GM21526 (cell line): ENCODE data around the gene NECTIN2.
"Not testable (repeated sequence)": the region's sequence is repeated elsewhere in the genome, so short reads cannot be mapped to it uniquely, and the experiment has no call there.

Source experiments
- ATAC-seq: cut with Tn5 transposase; IDR thresholded peaks from one replicate; pipeline ENCODE4 v1.9.1; 2021; ENCODE audit warnings: moderate library complexity; ENCODE audit not compliant: unreplicated experiment, low FRiP score

NECTIN2 gene

DNA sequence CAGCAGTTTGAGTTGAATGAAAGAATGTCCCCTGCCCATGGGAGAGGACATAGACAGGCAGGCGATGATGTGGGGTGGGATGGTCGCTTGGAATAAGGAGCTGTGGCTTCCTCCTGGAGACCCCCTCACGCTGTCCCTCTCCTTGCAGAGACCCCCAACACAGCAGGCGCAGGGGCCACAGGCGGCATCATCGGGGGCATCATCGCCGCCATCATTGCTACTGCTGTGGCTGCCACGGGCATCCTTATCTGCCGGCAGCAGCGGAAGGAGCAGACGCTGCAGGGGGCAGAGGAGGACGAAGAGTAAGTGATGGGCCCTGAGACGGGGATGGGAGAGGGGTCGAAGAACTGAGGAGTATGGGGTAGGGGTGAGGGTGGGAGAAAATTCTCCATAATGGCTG is 36.0 kb downstream of the NECTIN2 start:
- ATAC-seq, result no peak

DNA sequence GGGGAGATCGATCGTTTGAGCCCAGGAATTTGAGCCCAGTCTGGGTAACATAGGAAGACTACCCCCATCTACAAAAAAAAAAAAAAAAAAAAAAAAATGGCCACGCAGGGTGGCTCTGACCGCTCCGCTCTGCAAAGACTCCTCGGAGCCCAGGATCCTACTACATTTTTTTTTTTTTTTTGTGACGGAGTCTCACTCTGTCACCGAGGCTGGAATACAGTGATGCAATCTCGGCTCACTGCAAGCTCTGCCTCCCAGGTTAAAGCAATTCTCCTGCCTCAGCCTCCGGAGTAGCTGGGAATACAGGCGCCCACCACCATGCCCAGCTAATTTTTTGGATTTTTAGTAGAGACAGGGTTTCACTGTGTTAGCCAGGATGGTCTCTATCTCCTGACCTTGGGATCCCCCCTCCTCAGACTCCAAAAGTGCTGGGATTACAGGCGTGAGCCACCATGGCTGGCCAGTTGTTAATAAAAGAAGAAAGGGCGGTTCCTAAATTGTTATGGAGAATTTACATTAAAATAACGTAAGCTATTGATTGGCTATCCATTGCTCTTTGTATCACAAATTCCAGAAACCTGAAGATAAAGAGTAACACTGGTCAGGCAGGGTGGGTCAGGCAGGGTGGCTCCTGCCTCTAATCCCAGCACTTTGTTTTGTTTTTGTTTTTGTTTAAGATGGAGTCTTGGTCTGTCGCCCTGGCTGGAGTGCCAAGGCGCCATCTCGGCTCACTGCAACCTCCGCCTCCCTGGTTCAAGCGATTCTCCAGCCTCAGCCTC is 36.7 kb downstream of the NECTIN2 start:
- not testable (repeated sequence) for ATAC-seq

GRCh38 chr19:44883922-44884321 is 37.8 kb downstream of the NECTIN2 start:
- no peak for ATAC-seq

DNA sequence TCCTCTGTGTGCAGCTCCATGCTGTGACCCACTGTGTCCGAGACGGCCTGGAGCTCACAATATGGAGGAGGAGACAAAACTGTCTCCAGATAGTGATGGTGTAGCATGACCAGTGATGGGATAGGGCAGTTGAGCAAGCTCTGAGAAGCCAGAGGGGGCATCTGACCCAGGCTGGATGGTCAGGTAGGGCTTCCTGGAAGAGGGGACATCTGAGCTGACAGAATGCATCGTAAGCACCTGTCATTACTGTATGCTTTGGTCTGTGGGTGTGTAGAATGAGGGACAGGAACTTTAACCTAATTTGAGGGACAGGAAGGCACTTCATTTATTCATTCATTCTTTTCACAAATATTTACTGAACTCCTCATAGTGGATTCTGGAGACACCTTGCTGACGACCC is 38.5 kb downstream of the NECTIN2 start:
- no peak for ATAC-seq

GRCh38 chr19:44886141-44886540 is 40.0 kb downstream of the NECTIN2 start:
- no peak for ATAC-seq

GRCh38 chr19:44887648-44888047 is 41.6 kb downstream of the NECTIN2 start:
- ATAC-seq, result no peak

GRCh38 chr19:44888335-44888734 is 42.2 kb downstream of the NECTIN2 start:
- ATAC-seq, result not testable (repeated sequence)

GRCh38 chr19:44889830-44890365 is 43.8 kb downstream of the NECTIN2 start:
- no peak for ATAC-seq

- ATAC-seq, result peak; percentile 81
Measured at GRCh38 chr19:44890366-44891015, 44.4 kb downstream of the NECTIN2 start.

GRCh38 chr19:44891016-44891882 is 45.2 kb downstream of the NECTIN2 start, which contains the start of gene TOMM40:
TSS of gene TOMM40 (plus strand) at chr19:44891254. CDS start at chr19:44891416, 162 bp downstream.
- peak; percentile 55 for ATAC-seq

DNA sequence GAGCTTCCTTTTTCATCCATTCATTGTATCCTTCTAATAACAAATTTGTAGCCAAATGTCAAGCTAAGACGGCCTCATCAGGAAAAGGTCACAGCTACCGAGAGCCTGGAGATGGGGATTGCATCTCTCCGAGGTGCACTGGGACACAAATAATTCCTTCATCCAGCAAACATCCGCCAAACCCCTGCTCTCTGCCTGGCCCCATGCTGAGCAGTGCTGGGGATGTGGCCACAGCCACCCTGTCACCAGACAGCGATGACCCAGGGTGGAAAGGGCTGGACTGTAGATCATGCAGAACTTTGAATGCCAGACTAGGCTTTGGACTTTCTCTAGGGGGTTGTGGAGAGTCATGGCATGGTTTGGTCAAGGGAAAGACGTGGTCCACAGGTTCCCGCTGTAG is 46.8 kb downstream of the NECTIN2 start:
- no peak for ATAC-seq

DNA sequence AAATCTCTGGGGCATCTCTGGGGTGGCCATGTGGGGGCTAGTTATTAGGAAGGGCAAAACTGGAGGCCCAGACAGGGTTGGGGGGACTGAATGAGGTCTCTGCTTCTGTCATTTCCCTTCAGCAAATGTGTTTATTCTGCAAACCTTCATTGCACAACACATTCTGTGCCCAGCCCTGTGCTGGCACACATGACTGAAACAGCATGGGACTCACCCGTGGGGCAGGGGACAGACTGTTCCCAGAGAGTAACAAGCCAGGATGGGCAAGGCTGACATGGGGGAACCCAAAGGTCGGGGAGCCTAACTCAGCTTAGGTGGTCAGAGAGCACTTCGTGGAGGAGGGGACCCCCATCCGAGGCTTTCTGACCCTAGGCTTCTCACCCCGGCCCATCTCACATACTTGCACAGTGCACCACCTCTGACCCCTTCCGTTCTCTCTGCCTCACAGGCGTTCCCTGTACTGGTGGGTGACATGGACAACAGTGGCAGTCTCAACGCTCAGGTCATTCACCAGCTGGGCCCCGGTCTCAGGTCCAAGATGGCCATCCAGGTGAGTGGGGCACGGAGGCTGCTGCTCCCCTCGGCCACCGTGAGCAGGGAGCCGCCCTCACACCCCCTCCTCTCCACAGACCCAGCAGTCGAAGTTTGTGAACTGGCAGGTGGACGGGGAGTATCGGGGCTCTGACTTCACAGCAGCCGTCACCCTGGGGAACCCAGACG is 47.4 kb downstream of the NECTIN2 start:
- no peak for ATAC-seq

- no peak for ATAC-seq
Measured at GRCh38 chr19:44894052-44894400, 47.9 kb downstream of the NECTIN2 start.

DNA sequence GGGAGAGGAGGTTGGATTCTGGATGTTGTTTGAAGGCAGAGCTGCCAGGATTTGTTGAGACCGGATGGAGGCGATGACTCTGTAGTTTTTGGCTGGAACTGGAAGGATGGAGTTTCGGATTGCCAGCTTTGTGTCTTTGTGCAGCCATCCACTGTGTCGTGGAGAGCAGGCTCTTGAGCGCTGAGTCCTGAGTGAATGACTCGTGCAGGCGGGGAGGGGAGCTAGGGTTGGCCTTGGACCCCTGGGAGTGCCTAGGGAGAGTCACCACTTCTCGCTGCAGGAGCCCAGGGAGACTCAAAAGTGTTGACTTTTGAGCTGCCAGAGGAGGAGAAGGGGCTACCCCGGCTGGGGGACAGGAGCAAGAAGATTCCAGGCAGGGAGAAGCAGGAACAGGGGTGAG is 48.8 kb downstream of the NECTIN2 start:
- ATAC-seq, result no peak

- ATAC-seq, result no peak
Measured at GRCh38 chr19:44897835-44898234, 51.7 kb downstream of the NECTIN2 start.

DNA sequence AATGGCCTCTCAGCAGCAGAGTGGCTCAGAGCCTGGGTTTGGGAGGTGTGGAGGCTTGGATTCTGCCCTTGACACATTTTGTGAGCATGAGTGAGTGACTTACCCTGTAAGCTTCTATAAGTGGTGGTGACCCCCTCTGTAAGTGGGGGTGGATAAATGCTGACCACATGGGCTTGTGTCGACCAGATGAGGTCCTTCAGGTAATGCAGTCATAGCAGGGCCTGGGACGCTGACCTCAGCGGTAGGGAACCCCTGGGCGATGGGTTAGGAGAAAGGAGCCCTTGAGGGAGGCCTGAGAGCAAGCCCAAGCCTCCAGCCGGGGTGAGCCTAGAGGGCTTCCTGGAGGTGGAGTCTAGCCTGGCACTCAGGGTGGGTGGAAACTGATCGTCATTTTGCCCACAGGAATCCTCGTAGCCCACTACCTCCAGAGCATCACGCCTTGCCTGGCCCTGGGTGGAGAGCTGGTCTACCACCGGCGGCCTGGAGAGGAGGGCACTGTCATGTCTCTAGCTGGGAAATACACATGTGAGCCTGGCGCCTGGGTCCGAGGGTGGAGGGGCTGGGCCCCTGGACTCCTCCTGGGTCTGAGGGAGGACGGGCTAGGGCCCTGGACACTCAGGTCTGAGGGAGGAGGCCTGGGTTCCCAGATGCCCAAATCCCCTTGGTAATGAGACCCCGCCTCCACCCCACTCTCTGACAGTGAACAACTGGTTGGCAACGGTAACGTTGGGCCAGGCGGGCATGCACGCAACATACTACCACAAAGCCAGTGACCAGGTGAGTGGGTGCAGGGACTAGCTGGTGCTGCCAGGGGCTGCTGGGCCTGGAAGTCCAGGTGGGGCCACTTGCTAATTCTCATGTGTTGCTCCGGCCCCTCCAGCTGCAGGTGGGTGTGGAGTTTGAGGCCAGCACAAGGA is 54.5 kb downstream of the NECTIN2 start:
- no peak for ATAC-seq

GRCh38 chr19:44903216-44903601 is 57.1 kb downstream of the NECTIN2 start:
- no peak for ATAC-seq

DNA sequence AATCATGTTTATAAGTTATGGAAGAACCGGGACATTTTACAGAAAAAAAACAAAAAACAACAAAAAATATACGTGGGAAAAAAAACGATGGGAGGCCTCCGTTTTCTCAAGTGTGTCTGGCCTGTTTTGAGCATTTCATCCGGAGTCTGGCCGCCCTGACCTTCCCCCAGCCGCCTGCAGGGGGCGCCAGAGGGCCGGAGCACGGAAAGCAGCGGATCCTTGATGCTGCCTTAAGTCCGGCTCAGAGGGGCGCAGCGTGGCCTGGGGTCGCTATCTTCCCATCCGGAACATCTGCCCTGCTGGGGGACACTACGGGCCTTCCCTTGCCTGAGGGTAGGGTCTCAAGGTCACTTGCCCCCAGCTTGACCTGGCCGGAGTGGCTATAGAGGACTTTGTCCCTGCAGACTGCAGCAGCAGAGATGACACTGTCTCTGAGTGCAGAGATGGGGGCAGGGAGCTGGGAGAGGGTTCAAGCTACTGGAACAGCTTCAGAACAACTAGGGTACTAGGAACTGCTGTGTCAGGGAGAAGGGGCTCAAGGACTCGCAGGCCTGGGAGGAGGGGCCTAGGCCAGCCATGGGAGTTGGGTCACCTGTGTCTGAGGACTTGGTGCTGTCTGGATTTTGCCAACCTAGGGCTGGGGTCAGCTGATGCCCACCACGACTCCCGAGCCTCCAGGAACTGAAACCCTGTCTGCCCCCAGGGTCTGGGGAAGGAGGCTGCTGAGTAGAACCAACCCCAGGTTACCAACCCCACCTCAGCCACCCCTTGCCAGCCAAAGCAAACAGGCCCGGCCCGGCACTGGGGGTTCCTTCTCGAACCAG is 57.7 kb downstream of the NECTIN2 start:
- no peak for ATAC-seq
